NCI-H446 treated with DMSO at 0.1 percent for 48 hours (cell line): ENCODE data around the gene AFF2.

Source experiments
- DNase-seq: peaks from one replicate; lab custom pipeline; 2025; lab: John Stamatoyannopoulos, UW

The AFF2 gene

GRCh38 chrX:148926371-148926770 is 426.0 kb downstream of the AFF2 start:
- no peak for DNase-seq

- no peak for DNase-seq
Observed at GRCh38 chrX:148928811-148929210, 428.4 kb downstream of the AFF2 start.

DNA sequence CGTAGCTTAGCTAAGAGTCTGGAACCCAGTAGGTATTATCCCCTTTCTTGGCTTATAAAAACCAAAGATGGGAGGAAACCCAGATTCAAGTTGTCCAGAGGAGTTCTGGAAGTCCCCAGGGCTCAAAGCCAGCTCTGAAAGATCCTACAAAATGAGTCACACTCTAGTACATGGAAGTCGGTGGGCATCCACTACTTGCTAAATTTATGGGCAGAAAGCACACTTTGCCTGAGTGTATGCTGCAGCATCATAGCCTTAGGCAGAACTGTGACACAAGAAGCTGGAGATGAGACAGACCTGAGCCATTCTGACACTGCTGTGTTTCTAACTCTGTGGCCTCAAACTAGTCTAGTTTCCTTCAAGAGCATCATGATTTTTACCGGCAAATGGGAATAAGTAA is 429.3 kb downstream of the AFF2 start:
- DNase-seq: no peak

DNA sequence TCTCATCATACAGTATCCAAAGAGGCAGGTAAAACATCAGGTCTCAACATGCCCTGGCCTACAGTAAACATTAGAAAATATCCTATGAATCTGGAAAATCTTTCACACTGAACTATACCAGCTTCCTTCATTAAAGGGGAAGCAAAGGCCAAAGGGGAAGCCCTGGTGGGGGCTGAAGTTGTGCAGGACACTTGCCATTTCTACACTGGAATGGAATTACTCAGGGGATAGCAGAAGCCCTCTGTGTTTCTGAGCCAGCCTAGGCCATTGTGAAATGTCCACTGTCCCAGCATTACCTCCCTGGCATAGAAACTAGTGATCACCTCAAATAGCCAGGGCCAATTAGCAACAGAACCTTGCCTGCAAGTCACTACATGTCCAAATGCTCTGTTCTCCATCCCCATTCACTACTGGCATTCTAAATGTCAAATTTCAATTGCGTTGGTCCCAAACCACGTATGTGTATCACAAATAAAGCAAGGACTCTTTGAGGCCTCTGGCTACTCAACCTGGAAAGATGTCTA is 429.9 kb downstream of the AFF2 start:
- DNase-seq: no peak

GRCh38 chrX:148933881-148934280 is 433.5 kb downstream of the AFF2 start:
- no peak for DNase-seq

DNA sequence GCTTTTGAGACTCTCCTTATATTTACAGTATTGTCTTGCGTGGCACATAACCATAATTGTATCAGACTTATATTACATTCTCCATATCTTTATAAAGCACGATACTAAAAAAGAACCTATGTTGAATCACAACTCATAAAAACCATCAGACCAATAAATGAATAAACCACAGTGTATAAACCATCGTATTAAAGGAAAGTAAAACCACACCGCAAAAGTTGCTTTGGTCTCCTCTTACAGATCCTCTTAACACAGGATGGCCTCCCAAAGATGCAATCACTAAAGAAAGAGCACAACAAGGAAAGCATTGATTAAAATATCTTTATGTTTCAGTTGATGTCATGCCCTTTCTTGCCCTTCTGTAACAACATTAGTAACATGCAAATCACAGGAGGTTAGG is 437.9 kb downstream of the AFF2 start:
- no peak for DNase-seq

- DNase-seq: no peak
Observed at GRCh38 chrX:148940411-148940996, 440.1 kb downstream of the AFF2 start.

DNA sequence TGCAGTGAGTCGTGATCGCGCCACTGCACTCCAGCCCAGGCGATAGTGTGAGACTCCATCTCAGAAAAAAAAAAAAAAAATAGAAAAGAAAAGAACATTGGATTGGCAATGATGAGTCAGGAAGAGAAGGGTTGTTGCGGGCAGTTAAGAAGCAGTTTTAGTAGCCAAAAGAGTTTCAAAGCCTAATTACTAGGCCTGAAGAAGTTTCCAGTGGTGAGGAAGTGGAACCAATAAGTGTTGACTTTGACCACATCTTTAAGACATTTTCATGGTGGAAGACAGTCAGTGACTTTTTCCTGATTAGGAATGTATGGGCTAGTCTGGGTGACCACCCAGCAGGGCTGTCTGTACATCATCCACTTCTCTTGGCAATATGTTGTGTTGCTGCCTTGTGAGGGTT is 442.3 kb downstream of the AFF2 start:
- DNase-seq: no peak

GRCh38 chrX:148947399-148947975 is 447.1 kb downstream of the AFF2 start:
- DNase-seq: no peak

DNA sequence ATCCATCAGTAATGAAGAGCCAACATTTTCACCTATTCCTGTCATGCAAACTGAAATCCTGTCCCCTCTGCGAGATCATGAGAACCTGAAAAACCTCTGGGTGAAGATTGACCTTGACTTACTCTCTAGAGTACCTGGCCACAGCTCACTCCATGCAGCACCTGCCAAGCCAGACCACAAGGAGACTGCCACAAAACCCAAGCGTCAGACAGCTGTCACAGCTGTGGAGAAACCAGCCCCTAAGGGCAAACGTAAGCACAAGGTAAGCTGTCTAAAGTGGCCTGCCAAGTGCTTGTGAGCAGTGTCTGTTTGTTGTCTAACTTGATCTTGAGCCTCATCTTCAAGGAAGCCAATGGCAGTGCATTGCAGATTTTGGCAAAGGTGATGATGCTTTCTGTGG is 455.9 kb downstream of the AFF2 start:
- DNase-seq: no peak

- DNase-seq: no peak
Observed at GRCh38 chrX:148958901-148959300, 458.5 kb downstream of the AFF2 start.

- no peak for DNase-seq
Observed at GRCh38 chrX:148960060-148960459, 459.6 kb downstream of the AFF2 start.

DNA sequence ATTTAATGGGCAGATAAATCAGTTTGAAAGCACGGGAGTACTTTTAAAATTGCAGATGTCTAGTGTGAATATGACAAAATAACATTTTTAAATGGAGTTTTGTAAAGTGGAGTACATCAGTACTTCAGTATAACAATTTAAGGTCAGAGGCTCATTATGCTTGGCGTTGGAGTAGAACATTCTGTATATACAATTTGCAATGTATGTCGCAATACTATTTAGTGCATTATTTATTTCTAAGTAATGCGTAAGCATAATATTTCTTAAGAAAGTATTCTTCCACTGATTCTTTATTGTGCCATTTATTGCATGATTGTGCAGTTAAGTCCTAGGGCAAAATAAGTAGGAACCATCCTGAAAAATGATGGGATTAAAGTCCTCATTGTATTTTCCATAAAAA is 461.6 kb downstream of the AFF2 start:
- DNase-seq: no peak

DNA sequence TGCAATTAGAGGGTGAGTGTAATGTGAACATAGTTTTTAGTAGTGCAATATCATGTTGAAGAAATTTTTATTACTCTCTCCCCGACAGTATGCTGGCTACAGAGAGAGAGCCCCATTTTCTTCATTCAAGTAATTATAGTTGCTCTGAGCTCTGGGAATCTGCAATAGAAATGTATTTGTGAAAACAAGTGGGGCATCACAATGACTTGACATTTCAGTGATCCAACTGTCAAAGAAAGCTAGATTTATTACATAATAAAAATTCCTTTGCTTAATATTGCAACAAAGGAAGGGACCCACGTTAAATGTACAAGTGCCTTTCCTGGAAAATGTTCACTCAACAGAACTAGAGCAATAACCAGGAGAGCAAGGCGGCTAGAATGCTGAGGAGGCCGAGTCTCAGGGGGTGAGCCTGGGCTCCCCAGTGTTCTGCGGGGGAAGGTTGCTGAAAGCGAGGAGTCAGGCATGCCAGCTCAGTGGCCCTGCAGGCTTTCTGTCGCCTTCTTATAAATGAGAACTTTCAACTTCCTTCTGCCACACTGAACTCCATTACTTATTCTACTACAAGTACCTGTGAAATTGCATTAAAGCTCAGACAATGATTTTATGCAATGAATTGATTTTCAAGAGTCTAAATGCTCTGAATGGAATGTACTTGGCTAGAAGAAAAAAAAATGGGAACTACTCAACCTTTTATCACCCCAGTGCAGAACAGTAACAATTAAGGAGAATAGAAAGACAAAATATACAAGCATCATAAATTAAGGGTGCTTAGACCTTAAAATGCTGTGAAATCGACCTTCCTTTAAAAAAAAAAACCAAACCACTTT is 476.4 kb downstream of the AFF2 start:
- DNase-seq: no peak

GRCh38 chrX:148979786-148980185 is 479.4 kb downstream of the AFF2 start:
- no peak for DNase-seq

DNA sequence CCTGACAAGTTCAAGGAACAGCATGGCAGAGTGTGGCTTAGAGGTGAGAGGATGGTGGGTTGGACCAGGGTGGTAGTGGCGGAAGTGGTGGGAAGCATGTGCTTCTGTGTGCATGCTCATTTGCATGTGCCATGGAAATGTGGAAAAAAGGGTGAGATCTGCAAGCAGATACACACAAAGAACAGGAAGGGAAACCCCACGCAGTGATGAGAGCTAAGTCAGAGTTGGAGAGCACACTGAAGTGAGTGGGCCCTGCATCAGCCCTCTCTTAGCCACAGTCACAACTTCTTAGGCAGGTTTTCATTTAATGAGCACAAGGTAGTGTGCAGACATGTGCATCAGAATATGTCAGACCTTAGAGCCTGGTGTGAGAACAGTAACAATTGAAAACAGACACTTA is 483.8 kb downstream of the AFF2 start:
- DNase-seq: no peak

DNA sequence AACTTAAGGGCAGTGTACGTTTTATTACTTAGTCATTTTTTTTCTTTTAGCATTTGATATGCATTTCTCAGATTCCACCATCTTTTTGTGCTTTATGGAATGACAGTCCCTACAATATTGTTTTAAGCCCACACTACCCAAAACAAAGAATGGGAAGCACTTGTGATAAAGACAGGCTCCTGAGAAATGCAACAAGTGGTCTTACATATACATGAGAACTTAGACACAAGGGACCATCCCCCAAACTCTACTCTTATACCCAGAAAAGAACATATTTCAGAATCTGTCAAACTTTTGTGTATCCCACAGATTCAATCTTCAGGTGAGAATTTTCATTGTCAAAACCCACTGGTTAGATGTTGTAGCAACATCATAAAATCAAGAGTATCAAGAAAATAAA is 491.1 kb downstream of the AFF2 start:
- DNase-seq: no peak

DNA sequence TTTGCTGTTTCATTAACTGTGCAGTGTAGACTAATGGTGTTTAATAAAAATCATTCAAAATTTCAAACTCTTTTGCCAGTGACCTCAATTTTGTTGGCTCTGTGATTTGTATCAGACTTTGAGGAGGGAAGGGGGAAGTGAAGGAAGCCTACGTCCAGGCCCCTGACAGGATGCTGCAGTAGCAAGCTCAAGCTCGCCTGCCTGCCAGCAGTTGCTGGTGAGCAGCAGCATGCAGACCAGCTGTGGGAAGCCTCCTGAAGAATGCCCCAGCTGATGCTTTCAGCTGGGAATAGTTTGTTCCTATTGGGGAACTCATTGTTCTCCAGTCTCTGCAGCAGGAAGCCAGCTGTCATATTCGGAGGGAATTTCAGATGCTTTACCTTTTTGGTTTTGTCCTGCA is 495.2 kb downstream of the AFF2 start:
- DNase-seq: no peak

- DNase-seq: no peak
Observed at GRCh38 chrX:149002320-149002719, 501.9 kb downstream of the AFF2 start.

GRCh38 chrX:149003863-149004660 is 503.6 kb downstream of the AFF2 start:
- no peak for DNase-seq

DNA sequence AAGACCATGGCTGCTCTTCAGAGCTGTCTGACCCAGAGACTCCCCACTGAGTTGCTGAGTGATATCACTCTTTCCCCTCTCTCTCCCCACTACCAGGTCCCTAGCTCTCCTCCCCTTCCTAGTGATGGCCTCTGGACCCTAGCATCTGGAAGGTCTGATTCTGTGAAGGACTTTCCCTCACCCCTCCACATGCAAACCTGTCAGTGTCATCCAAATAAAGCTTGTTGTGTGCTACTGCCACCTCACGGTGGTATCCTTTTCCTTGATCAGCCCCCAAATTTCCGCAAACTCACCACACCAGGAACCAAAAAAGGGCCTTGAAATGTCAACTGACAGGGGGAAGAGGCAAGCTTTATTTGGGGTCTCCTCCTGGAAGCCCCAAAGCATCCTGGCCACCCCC is 504.5 kb downstream of the AFF2 start:
- no peak for DNase-seq

GRCh38 chrX:149006235-149006634 is 505.8 kb downstream of the AFF2 start:
- DNase-seq: no peak
